ENCODE results near the gene PRPF19.
A peak's percentile ranks its signal among the peaks of the same experiment; 100 is the strongest.

The PRPF19 gene

DNA sequence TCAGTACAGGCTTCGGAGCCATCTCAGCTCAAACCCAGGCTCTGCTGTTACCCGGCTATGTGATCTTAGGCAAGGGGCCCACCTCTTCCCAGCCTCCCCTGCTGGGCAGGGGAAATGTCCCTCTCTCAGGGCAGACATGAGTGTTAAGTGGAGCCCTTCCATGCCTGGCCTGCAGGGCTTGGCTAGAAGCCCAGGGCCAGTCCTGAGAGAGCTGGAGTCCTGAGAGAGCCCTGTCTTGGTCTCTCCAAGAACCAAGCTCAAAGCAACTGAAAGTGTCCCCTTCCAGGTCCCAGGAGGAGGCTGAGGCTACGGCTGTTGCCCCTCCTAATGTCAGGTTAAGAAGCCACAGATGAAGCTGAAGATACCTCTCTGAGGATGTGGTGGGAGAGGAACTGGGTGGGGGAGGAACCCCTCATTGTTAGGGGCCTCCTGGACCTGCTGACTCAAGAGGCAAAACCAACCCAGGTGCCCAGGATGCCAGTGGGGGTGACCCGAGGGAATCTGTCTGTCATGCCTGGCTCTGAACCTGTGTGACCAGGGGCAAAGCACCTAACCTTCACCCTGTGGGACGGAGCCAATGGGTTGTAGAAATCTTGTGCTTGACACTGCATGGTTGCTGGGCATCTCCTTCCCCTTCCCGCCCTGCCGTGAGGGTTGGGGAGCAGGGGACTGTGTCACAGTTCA is 34.9 kb downstream of the PRPF19 start:
- DNase-seq = no peak

DNA sequence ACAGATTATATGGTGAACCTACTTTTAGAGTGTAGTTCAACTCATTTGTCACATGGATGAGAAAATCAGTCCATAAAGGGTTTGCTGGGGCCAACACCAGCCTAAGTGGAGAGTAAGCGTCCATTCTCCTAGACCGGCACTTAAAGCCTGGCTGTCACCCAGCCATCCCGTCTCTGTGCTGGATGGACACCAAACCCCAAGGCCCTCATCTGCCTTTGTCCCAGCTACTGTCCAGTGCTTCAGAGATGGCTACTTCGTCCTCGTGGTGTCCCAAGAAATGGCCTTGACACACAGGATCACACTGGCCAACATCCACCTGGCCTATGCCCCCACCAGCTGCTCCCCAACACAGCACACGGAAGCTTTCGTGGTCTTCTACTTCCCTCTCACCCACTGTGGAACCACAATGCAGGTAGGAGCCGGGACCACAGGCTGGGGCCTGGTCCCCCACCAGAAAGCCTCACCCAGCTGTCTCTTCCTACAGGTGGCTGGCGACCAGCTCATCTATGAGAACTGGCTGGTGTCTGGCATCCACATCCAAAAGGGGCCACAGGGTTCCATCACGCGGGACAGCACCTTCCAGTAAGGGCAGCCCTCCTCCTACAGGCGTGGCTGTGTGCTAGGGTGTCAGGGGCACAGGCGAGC is 35.5 kb downstream of the PRPF19 start:
- no peak for DNase-seq

DNA sequence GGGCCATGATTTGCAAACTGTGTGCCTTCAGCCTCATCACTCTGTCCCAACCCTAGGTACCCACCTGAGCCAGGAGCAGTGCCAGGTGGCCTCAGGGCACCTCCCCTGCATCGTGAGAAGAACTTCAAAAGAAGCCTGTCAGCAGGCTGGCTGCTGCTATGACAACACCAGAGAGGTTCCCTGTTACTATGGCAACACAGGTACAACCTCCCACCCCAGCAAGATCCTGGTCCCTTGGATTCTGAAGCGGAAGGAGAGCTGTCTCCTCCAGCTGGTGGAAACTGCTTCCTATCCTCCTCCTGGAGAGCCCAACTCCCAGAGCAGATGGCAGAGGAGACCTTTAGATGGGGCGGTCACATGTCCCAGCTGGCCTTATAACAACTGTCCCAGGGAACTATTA is 36.1 kb downstream of the PRPF19 start:
- no peak for DNase-seq

DNA sequence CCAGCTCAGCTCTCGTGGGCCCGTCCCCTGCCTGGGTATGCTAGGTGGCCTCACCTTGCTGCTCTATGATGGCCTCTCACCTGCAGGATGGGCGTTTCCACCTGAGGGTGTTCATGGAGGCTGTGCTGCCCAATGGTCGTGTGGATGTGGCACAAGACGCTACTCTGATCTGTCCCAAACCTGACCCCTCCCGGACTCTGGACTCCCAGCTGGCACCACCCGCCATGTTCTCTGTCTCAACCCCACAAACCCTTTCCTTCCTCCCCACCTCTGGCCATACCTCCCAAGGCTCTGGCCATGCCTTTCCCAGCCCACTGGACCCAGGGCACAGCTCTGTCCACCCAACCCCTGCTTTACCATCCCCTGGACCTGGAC is 36.9 kb downstream of the PRPF19 start:
- no peak for DNase-seq

DNA sequence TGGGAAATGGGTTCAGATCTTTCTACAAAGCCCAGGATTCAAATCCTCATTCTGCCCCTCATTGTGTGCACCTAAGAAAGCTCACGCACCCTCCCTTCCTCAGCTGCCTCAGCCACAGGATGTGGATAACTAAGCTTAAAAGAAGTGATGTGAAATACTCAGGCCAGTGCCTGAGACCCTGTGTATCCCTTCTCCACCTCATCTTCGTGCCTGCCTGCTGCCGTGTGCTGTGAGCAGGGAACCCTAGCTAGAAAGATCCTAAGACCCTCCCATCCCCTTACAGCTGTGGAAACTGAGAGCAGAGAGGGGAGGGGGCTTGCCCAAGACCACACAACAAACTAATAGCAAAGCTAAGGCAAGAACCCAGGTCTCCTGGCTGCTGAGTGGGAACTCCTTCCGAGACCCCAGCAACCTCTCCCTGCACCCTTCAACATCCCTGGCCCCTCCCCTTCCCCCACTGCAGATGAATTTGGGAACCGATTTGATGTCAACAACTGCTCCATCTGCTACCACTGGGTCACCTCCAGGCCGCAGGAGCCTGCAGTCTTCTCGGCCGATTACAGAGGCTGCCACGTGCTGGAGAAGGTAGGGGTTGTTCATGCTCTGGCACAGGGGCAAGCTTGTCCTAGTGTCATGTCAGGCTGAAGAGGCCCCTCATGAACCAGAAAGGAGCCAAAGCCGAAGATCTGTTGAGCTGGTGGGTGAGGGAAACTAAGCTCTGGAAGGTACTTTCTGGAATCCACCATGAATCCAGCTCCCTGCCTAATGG is 37.5 kb downstream of the PRPF19 start:
- no peak for DNase-seq

DNA sequence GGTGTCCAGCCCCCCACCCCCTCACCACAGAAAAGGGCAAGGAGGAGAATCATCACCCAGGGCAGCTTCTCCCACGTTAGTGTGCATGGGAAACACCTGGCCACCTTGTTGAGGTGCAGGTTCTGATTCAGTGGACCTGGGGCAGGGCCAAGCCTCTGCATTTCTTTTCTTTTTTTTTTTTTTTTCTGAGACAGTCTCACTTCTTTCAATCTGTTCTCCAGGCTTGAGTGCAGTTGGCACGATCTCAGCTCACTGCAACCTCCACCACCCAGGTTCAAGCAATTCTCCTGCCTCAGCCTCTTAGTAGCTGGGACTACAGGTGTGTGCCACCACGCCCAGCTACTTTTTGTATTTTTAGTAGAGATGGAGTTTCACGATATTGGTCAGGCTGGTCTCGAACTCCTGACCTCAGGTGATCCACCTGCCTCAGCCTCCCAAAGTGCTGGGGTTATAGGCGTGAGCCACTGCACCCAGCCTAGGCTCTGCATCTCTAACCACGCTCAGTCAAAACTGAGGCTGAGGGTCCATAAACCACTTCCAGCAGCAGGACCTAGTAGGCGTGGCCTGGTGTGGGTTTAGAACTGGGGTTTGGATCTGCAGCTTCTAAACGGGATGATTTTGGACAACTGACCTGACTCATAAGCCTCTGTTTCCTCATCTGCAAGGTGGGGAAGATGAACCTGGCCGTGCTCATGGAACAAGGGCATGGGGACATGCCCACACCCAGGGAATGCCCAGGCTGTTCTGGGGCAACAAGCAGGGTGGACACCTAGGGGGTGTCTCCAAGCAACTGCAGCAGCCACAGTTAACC is 38.3 kb downstream of the PRPF19 start:
- DNase-seq = no peak

DNA sequence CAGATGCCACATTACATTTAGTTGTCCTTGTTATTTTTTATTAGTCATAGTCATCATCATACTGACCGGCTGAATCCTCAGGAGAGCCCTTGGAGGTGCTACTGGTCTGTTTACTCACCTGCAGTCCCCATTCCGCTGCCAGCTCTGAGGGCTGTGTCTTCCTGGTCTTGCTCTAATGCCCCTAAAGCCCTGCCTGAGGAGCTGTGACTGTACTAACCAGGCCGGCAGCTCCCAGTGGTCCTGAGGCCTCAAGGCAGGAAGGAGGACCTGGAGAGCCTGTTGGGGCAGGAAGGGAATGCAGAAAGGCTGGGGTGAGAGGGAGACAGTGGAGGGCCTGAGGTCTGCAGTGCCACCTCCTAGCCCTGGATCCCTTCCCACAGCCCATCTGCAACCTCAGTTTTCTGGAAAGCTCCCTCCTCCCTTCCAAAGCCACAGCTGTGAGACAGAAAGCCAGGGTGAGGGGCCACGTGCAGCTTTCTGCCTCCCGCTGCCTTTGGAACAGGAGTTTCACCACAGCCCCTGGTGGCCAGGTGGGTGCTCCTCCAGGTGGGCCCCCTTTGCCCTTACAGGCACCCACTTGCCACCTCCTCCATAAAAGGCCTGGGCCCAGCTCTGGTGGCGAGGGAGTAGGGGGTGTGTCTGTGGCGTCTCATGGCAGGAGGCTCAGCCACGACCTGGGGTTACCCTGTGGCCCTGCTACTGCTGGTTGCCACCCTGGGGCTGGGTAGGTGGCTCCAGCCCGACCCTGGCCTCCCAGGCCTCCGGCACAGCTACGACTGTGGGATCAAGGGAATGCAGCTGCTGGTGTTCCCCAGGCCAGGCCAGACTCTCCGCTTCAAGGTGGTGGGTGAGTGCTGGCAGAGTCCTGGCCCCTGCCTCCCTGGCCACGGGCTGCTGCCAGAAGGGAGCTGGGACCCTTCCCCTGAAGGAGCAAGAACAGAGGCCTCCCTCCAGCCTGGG is 39.2 kb downstream of the PRPF19 start, which contains the start of gene ZP1:
Gene ZP1, plus strand, starts transcription at position 632 of the 960 bp plus-strand sequence. Its CDS starts 20 bp downstream, at position 652.
- peak in 1 of 2 experiments; percentile 23 for DNase-seq

DNA sequence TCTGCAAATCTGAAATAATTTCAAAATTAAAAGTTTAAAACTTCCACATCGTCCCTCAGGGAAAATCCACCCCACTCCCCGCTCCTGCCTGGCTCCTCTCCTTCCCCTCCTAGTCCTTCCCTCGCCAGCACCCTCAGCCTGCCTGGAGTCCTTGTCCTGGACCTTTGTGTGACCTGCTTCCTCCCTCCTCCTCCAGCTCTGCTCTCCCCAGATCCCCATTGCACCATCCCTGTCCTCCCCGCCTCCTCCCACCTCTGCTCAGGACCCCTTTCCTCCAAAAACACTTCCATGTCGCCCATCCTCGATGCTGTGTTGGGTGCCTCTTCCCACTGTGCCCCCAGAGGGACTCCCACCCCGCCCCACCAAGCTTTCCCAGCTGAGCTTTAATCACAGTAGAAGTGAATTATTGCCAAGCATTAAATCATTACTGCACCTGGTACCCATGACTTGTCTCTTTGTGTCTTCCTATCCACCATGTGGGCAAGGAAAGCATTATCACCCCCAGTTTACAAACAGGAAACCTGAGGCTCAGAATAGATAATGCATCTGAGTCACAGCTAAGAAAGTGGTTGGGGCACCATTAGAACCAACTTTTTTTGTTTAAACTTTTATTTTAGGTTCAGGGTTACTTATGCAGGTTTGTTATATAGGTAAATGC is 41.4 kb downstream of the PRPF19 start:
- no peak for DNase-seq

DNA sequence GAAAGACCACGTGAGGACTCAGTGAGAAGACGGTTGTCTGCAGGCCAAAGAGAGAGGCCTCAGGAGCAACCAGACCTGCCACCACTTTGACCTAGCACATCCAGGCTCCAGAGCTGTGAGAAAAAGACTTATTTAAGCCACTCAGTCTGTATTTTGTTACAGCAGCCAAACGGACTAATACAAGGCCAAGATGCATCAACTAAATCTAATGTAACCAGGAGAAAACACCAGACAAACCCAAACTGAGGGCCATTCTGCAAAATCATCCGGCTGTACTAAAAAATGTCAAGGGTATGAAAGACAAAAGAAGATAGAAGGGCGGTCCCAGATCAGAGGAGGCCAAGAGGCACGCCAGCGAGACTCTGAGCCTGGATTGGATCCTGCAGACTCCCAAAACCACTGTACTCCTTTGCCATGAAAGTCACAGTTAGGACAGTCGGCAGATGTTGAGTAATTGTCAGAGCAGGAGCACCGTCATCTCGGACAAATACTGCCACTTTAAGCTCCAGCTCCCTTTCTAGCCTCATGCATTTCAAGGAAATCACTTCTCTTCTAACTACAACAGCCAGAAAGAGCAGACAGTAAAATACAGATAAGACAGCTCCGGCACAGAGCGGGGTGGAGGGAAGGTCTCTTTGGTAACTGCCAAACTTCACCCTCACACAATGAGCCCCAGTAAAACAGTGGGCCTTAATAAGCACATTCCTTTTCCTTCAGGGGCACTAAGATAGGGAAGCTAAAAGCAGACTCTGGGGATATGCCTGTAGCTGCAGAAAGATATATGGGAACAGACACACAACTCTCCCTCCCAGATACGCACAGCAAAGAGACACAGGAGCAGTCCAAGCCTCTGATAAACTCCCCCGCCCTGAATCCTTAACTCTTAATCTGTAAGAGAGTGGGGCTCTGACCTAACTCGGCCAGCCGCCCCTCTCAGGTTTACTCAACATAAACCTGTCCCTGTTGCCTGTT is 42.5 kb downstream of the PRPF19 start:
- no peak for DNase-seq

DNA sequence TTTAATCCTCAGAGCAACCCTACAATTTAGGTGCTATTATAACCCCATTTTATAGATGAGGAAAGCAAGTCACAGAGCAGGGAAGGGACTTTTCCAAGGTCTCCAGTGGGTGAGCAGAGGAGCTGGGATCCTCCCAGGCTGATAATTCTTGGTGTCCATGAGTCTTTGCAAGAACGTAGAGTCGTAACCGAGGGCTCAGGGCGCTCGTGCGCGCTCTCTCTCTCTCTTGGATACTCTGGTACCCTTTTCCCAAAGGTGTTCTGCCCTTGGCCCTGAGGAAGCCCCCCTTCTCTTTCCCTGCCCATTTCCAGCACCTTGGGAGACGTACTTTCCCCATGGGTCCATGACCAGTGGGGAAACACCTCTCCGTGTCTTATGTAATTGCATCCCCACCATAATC is 44.2 kb downstream of the PRPF19 start:
- DNase-seq = no peak

DNA sequence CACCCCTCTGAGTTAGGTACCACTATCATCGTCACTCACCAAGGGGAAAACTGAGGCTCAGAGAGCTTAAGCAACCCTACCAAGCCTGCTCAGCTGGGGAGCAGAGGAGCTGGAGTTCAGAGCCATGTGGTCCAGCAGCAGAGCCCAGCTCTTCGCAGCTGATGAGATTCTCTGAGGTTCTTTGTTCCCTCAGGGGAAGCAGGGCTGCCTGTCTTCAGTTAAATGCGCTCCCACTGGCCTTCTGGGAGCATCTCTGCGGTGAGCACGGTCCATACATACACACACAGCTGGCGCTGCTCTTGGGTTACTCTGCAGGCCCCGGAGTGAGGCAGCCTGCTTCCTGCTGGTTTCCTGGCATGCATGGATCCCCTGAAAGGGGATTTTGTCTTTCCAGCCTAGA is 45.4 kb downstream of the PRPF19 start:
- peak in 1 of 2 experiments; percentile 14 for DNase-seq

DNA sequence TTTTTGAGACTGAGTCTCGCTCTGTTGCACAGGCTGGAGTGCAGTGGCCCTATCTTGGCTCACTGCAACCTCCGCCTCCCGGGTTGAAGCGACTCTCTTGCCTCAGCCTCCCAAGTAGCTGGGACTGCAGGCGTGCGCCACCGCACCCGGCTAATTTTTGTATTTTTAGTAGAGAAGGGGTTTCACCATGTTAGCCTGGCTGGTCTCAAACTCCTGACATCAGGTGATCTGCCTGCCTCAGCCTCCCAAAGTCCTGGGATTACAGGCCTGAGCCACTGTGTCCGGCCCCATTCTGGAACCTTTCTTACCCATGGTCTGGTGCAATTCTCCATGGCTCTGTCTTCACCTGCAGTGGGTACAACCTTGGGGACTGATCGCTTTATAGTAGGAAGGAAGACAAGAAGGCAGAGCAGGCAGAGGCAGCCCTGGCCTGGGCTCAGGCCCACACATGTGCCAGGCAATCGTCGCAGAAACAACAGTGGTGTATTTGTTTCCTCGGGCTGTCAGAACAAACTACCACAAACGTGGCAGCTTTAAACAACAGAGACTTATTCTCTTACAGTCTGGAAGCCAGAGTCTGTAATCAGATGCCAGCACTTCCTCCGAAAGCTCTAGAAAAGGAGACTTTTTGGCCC is 46.7 kb downstream of the PRPF19 start:
- no peak for DNase-seq

DNA sequence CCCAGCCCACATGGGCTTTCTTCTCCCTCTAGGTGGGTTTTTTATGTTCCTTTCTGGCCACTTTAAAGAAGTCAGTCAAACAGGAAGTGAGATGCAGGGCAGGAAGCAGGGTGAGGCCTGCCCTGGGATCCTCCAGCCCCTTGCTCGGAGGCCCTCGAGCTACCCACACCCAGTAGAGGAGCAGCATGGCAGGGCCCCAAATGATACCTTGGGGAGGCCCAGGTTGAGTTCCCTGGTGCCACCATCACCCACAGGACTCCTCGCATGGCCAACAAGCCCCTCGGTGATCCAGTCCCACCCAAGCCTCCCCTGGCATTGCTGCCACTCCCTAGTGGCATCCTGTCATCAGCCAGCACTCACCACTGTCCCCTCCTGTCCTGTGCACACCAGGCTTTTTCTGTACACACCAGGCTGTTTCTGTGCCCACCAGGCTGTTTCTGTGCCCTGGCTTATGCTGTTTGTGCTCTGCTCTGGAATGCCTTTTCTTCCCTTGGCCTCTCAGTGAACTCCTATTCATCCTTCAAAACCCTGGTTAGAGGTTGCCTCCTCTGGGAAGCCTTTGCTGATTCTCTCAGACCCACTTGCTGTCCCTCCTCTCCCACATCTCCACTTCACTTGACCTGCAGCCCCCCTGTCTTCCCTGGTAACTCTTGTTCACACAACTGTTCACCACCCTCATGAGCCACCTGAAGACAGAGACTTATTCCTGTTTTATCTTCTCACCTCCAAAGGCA is 47.5 kb downstream of the PRPF19 start:
- DNase-seq = no peak

DNA sequence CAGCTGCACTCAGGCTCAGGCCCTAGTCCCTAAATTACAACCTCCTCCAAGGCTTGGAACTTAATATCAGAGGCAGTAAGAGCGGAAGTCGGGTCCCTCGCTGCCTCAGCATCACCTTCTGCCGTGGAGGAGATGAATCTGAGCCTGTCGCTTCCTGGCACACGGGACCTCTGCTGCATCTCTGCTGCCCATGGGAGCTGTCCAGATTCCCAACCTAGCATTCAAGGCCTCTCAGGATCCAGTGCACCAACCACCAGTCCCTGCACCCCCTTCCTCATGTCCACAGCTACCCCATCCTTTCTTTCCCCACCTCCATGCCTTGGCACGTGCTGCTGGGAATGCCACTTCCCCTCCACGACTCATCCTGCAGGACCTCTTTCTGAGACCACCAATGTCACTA is 48.1 kb downstream of the PRPF19 start:
- no peak for DNase-seq

DNA sequence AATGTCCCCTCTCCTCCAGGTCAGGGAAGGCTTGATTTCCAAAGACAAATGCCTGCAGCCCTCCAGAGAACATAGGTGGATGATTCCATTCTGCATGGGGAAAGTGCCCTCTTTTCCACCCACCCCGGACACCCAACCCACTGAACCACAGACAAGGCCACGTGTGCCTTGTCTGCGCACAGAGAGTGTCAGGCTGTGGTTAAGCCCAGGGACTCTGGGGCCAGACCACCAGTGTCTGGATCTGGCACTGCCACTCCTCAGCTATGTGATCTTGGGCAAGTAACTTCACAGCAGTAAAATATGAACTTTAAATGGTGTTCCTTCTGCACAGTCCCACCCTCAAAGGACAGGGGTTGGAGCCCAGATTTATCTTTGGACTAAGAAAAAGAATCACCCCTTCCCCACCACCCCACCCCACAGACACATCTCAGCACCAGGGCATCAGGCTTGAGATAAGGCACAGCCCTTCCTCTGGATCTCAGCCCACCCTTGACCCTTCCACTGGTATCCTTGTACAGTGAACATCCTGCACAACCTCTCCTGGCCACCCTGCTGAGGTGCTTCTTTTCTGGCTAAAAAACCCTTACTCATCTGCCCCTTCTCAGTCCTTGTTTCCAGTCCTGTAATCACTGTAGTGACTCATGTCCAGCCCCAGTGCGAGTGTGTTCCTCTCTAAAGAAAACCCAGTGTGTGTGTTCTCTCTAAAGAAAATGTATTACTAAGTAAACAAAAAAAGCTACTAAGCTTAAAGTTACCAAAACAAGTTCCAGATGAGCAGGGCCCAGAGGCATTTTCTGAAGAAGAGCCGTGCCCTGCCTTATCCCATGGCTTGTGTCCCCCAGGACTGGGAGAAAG is 48.8 kb downstream of the PRPF19 start:
- DNase-seq = no peak

DNA sequence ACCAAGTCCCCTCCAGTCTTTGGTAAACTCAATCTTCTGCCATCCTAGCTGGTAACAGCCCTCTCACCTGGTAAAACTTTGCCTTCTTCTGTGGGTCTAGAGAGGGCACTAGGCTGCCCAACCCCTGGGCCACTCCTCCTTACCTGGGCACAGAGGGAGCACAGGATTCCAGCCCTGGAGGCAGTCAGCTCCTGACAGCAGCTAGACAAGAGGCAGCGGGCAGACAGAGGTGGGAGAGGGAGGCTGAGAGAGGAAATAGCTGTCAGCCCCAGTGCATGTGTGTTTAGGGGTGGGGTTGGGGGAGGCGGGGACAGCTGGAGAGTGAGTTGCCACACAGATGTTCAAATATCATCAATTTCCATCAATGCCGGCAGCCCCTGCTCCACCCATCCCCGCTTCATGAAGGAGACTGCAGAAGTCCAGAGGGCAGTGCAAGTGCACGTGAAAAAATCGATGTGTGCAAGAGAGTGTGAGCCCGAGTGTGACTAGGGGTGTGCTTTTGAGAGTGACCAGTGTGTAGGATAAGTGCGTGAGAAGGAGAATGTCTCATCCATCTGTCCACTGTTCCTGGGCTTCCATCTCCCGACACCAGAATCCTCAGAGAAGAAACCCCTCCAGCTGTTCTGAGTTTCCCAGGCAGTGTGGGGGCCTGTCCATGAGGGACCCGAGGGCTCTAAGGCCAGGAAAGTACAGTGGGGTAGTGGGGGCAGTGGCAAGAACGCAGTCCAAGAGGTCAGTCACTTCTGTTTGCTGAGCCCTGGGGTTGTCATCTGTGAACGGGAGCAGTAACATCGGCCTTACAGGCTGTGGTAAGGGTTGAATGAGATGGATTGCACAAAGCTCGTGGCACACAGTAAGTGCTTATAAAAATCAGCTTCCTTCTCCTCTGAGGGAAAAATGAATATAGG is 50.4 kb downstream of the PRPF19 start, which contains the start of gene PTGDR2:
Gene PTGDR2, minus strand, starts transcription at position 225 of the 908 bp plus-strand sequence. CDS start 2,228 bp downstream, outside the sequence.
- no peak for DNase-seq
